ENCODE data around the gene DEPDC7.

GRCh38 chr11:33040862-33041453 is 25.3 kb downstream of the DEPDC7 start:
- TF ChIP-seq CTCF (IDR thresholded peaks at IDR 0.05) (no peak), POLR2A (IDR thresholded peaks at IDR 0.05) (no peak)

Measured in testis (tissue), 2 donors.